SU-DHL-6 (cell line): ENCODE data around the gene ACHE.
A peak's percentile ranks its signal among the peaks of the same experiment; 100 is the strongest.

Source experiments
- H2AFZ ChIP-seq: fragments of 200-600 bp; sonication (generic); 2 replicates; pipeline ENCODE4 v1.6.1; 2014; ENCODE audit warnings: low read depth, mild to moderate bottlenecking, moderate library complexity, mixed read lengths, antibody characterized with exemption, low read length; ENCODE audit not compliant: severe bottlenecking
- H3F3A ChIP-seq: fragments of 200-600 bp; shearing (Covaris generic); 2 replicates; pipeline ENCODE4 v1.6.0; 2016; ENCODE audit warnings: antibody characterized with exemption, mild to moderate bottlenecking; ENCODE audit not compliant: insufficient read depth
- H3K27ac ChIP-seq: fragments of 200-600 bp; sonication (generic); 2 replicates; pipeline ENCODE4 v1.5.1; 2016; ENCODE audit warnings: low read depth, mild to moderate bottlenecking, low read length, moderate library complexity, mixed read lengths
- H3K27me3 ChIP-seq: fragments of 200-600 bp; sonication (generic), shearing (Covaris generic); 2 replicates; pipeline ENCODE4 v1.6.0; 2014; ENCODE audit warnings: mild to moderate bottlenecking, low read length
- H3K36me3 ChIP-seq: fragments of 200-600 bp; sonication (generic); 2 replicates; pipeline ENCODE4 v1.6.1; 2014; ENCODE audit warnings: mild to moderate bottlenecking, low read length, mixed read lengths
- H3K4me2 ChIP-seq: fragments of 300-600, 200-600 bp; shearing (Covaris generic), sonication (generic); 2 replicates; pipeline ENCODE4 v1.6.0; 2014; ENCODE audit warnings: low read length, low read depth, mild to moderate bottlenecking; ENCODE audit not compliant: poor library complexity, severe bottlenecking
- H3K4me3 ChIP-seq: fragments of 200-600 bp; sonication (generic); 2 replicates; pipeline ENCODE4 v1.5.1; 2014; ENCODE audit warnings: antibody characterized with exemption, low read length, mild to moderate bottlenecking, mixed read lengths; ENCODE audit not compliant: insufficient read depth, poor library complexity, severe bottlenecking
- H3K79me2 ChIP-seq: fragments of 200-600 bp; sonication (generic); 2 replicates; pipeline ENCODE4 v1.6.1; 2014; ENCODE audit warnings: mild to moderate bottlenecking, low read length, moderate library complexity; ENCODE audit not compliant: insufficient read depth
- H3K9ac ChIP-seq: fragments of 200-600 bp; sonication (generic); 2 replicates; pipeline ENCODE4 v1.7.0; 2014; ENCODE audit warnings: mild to moderate bottlenecking, low read length
- H3K9me2 ChIP-seq: fragments of 200-600 bp; sonication (generic); replicated peaks from 2 replicates; pipeline ENCODE4 v1.6.1; 2014; ENCODE audit warnings: low read length; ENCODE audit not compliant: insufficient read depth
- H3K9me3 ChIP-seq: fragments of 200-600 bp; sonication (generic); 2 replicates; pipeline ENCODE4 v1.6.1; 2014; ENCODE audit warnings: low read length, mixed read lengths; ENCODE audit not compliant: insufficient read depth
- H4K20me1 ChIP-seq: fragments of 200-600 bp; sonication (generic); 2 replicates; pipeline ENCODE4 v1.6.1; 2014; ENCODE audit warnings: low read depth, mild to moderate bottlenecking, antibody characterized with exemption, low read length, moderate library complexity, mixed read lengths
- EZH2phosphoT487 ChIP-seq: fragments of 200-600 bp; sonication (generic), shearing (Covaris generic); conservative IDR thresholded peaks from 2 replicates; pipeline ENCODE4 v1.6.1; 2018; ENCODE audit warnings: mild to moderate bottlenecking, antibody characterized with exemption, low read length, moderate library complexity, mixed read lengths
- TF ChIP-seq, protein P1 (sequence below): fragments of 200-600 bp; sonication (generic); IDR thresholded peaks from one replicate; pipeline ENCODE4 v1.5.1; 2017; ENCODE audit warnings: antibody characterized with exemption, mild to moderate bottlenecking, low read length, moderate library complexity; ENCODE audit not compliant: insufficient read depth, poor library complexity, severe bottlenecking

The ACHE gene

GRCh38 chr7:100899432-100899831 lies 3.7 kb upstream of the ACHE start:
- Histone ChIP-seq H3K9ac (no peak overlapping the region), H3K9me2 (no peaks in the 10 kb centered on the region), H3K27ac (no peak overlapping the region), H2AFZ (no peak overlapping the region), H3K79me2 (no peaks in the 10 kb centered on the region), H3K36me3 (no peaks in the 10 kb centered on the region), H3K4me2 (no peak overlapping the region), H4K20me1 (no peaks in the 10 kb centered on the region), H3F3A (no peaks in the 10 kb centered on the region), H3K9me3 (no peaks in the 10 kb centered on the region), H3K4me3 (no peak overlapping the region), H3K27me3 (no peaks in the 10 kb centered on the region)
- TF ChIP-seq, protein P1, sequence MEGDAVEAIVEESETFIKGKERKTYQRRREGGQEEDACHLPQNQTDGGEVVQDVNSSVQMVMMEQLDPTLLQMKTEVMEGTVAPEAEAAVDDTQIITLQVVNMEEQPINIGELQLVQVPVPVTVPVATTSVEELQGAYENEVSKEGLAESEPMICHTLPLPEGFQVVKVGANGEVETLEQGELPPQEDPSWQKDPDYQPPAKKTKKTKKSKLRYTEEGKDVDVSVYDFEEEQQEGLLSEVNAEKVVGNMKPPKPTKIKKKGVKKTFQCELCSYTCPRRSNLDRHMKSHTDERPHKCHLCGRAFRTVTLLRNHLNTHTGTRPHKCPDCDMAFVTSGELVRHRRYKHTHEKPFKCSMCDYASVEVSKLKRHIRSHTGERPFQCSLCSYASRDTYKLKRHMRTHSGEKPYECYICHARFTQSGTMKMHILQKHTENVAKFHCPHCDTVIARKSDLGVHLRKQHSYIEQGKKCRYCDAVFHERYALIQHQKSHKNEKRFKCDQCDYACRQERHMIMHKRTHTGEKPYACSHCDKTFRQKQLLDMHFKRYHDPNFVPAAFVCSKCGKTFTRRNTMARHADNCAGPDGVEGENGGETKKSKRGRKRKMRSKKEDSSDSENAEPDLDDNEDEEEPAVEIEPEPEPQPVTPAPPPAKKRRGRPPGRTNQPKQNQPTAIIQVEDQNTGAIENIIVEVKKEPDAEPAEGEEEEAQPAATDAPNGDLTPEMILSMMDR = no peak
- TF ChIP-seq EZH2phosphoT487 = no peak

DNA sequence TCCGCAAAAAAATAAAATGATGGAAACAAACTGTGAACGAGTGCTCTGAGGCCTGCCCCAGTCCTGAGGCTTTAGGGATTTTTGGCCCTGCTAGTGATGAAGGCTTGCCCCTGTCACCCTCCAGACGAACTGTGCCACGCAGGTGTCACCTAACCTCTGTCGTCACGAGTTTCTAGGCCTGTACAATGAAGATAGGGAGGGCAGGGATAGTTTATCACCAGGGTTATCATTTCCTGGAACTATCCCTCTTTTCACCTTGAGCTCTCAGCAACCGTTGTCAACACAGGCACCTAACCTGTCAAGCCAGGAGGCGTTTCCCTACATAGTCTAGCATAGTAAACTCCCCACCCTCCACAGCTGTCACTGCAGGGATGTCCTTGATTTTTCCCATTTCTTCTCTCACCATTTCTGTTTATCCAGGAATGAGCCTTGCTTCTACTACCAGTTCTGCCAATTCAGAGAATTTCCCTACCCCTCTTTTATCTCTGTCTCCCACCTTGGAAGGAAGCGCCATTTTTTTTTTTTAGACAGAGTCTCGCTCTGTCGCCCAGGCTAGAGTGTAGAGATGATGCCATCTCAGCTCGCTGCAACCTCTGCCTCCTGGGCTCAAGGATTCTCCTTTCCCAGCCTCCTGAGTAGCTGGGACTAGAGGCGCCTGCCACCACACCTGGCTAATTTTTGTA lies 2.2 kb upstream of the ACHE start:
- H3K27ac ChIP-seq = no peak overlapping the region
- H4K20me1 ChIP-seq = no peaks in the 10 kb centered on the region
- no peaks in the 10 kb centered on the region for H3F3A ChIP-seq
- no peaks in the 10 kb centered on the region for H3K9me3 ChIP-seq
- no peaks in the 10 kb centered on the region for H3K27me3 ChIP-seq
- TF ChIP-seq, protein P1 = no peak
- no peak for TF ChIP-seq EZH2phosphoT487
- H3K9me2 ChIP-seq = no peaks in the 10 kb centered on the region
- no peaks in the 10 kb centered on the region for H3K36me3 ChIP-seq
- H3K4me2 ChIP-seq = no peak overlapping the region
- H3K4me3 ChIP-seq = no peak overlapping the region
- H3K79me2 ChIP-seq = no peaks in the 10 kb centered on the region
- no peak overlapping the region for H2AFZ ChIP-seq
- no peak overlapping the region for H3K9ac ChIP-seq

DNA sequence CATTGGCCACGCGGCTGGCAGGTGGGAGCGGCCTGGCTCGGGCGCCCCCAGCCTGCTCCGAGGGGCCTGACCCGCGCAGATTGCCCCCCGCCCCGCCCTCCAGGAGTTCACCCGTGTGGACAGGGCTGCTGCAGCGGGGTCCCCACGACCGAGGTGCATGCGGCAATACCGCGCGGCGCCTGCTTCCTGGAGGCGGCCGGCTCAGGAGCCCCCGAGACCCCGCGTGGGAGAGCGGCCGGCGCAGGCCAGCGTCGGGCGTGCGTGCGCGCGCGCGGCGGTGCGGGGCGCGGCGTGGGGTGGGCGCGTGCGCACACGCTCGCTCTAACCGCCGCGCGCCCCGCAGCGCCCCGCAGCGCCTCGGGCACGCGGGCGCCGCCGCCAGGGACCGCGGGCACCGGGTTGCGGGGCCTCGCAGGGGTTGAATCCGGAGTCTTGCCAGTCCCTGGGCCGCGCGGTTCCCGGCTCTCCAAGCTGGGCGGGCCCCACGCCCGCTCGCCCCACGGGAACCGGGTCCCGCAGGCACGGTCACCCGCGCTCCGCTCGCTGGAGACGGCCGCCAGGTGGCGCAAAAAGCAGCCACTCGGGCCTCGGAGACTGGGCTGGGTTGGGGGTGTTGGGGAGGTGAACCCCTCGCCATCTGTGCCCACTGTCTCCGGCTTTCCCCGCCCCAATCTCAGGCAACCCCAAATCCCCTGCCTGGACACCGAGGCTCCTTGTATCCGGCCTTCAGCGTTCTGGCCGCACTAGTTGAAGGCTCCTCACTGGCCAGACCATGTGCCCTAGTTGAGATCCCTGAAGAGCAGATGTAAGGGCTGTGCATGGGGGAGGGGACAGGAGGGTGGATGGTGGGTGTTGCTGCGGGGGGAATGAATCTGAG lies 1.3 kb upstream of the ACHE start:
- no peak for TF ChIP-seq EZH2phosphoT487
- TF ChIP-seq, protein P1 = peak; percentile 59
- Histone ChIP-seq H3K9me3 (no peaks in the 10 kb centered on the region), H3F3A (no peaks in the 10 kb centered on the region), H3K4me3 (no peak overlapping the region), H3K4me2 (no peak overlapping the region), H3K9me2 (no peaks in the 10 kb centered on the region), H3K27ac (no peak overlapping the region), H4K20me1 (no peaks in the 10 kb centered on the region), H3K79me2 (no peaks in the 10 kb centered on the region), H2AFZ (no peak overlapping the region), H3K36me3 (no peaks in the 10 kb centered on the region), H3K27me3 (no peaks in the 10 kb centered on the region), H3K9ac (no peak overlapping the region)
